GM12878 (cell line): Measurements from ENCODE around the gene HABP2. TPM values are rescaled to one million over a fixed set of nuclear protein-coding genes. Genes with fewer than 3 reads are reported as not detected.

Experiments used
- ATAC-seq: fragments of 200-7000 bp; cut with Tn5 transposase; 3 replicates; pipeline ENCODE4 v1.9.1; 2020; ENCODE audit warnings: mild to moderate bottlenecking, moderate library complexity
- BruUV-seq: library from RNA; stranded (reverse); fragments of 400-500 nt; replicated peaks from 2 replicates; lab custom pipeline; 2021; lab: Mats Ljungman, UMichigan
- CTCF ChIA-PET: fragments of 300-600 bp; sonication (Branson Sonifier 250); formaldehyde crosslinking; extraction: SDS; loops from one replicate; lab custom pipeline; 2021; ENCODE audit warnings: inconsistent platforms; lab: Yijun Ruan, JAX
- POLR2A ChIA-PET: fragments of 350-600 bp; formaldehyde crosslinking; extraction: SDS; loops from one replicate; lab custom pipeline; 2021; ENCODE audit warnings: inconsistent platforms; lab: Charles Lee
- RAD21 ChIA-PET: fragments of 300-600 bp; sonication (Branson Sonifier 250); formaldehyde crosslinking; loops from one replicate; lab custom pipeline; 2023; ENCODE audit warnings: antibody characterized with exemption; ENCODE audit not compliant: unreplicated experiment; lab: Charles Lee
- SMC1A ChIA-PET: fragments of 300-600 bp; sonication (Branson Sonifier 250); formaldehyde crosslinking; loops from one replicate; lab custom pipeline; 2023; ENCODE audit not compliant: unreplicated experiment, uncharacterized antibody; lab: Charles Lee
- DNase-seq: peaks from one replicate; pipeline ENCODE4 v3.0.0-alpha.2; 2011; ENCODE audit warnings: low read depth, low spot score
- FAIRE-seq: peaks from 3 replicates; lab custom pipeline; 2011; peaks lifted over from hg19 to GRCh38; lab: Jason Lieb, UNC
- H2AFZ ChIP-seq: 2 replicates; pipeline ENCODE4 v1.6.0; 2011; ENCODE audit warnings: low read depth, low read length, control low read depth; ENCODE audit not compliant: control insufficient read depth
- H3K27ac ChIP-seq: 2 replicates; pipeline ENCODE4 v1.5.1; 2011; ENCODE audit warnings: control low read depth; ENCODE audit not compliant: control insufficient read depth, insufficient read depth
- H3K27me3 ChIP-seq, 2 experiments: replicated peaks in 1 of 2; 2 replicates each; pipeline versions ENCODE4 v1.6.0 to v1.6.1; 2011; ENCODE audit warnings: low read length in 1 of 2; ENCODE audit not compliant: control insufficient read depth in 2 of 2, insufficient read depth in 2 of 2
- H3K36me3 ChIP-seq, 2 experiments: 2 replicates each; pipeline ENCODE4 v1.5.1; 2011; ENCODE audit warnings: low read length in 1 of 2; ENCODE audit not compliant: control insufficient read depth in 2 of 2, insufficient read depth in 2 of 2
- H3K4me1 ChIP-seq: 2 replicates; pipeline ENCODE4 v1.6.1; 2011; ENCODE audit warnings: mild to moderate bottlenecking, low read length, moderate library complexity, mixed read lengths; ENCODE audit not compliant: control insufficient read depth, insufficient read depth
- H3K4me2 ChIP-seq: 2 replicates; pipeline ENCODE4 v1.6.0; 2011; ENCODE audit warnings: control low read depth; ENCODE audit not compliant: control insufficient read depth, insufficient read depth
- H3K4me3 ChIP-seq: fragments of 200-600 bp; sonication (generic); 2 replicates; pipeline ENCODE4 v1.5.1; 2016
- H3K79me2 ChIP-seq: 2 replicates; pipeline ENCODE4 v1.6.0; 2011; ENCODE audit warnings: low read length; ENCODE audit not compliant: control insufficient read depth, insufficient read depth
- H3K9ac ChIP-seq: 2 replicates; pipeline ENCODE4 v1.8.0; 2011; ENCODE audit warnings: low read length, control low read depth, mixed read lengths; ENCODE audit not compliant: control insufficient read depth, insufficient read depth
- H3K9me3 ChIP-seq: replicated peaks from 3 replicates; pipeline ENCODE4 v1.5.1; 2011; ENCODE audit warnings: mild to moderate bottlenecking, low read length; ENCODE audit not compliant: control insufficient read depth, insufficient read depth
- H4K20me1 ChIP-seq: 2 replicates; pipeline ENCODE4 v1.6.0; 2011; ENCODE audit not compliant: control insufficient read depth, insufficient read depth
- BCL11A ChIP-seq: IDR thresholded peaks from 2 replicates; pipeline ENCODE4 v1.6.1; 2011; ENCODE audit warnings: low read depth, low read length
- CHD1 ChIP-seq: IDR thresholded peaks from 2 replicates; pipeline ENCODE4 v1.6.1; 2012; ENCODE audit warnings: low read depth, low read length, improper control_type of control experiment
- ESRRA ChIP-seq: IDR thresholded peaks from 2 replicates; pipeline ENCODE4 v1.6.1; 2012; ENCODE audit warnings: mild to moderate bottlenecking, low read length, improper control_type of control experiment
- HCFC1 ChIP-seq: fragments of 150-350 bp; IDR thresholded peaks from 2 replicates; pipeline ENCODE4 v1.6.1; 2014; ENCODE audit warnings: low read length
- HDAC6 ChIP-seq: fragments of 200-600 bp; sonication (generic); IDR thresholded peaks from one replicate; pipeline ENCODE4 v1.8.0; 2017; ENCODE audit warnings: antibody characterized with exemption; ENCODE audit not compliant: unreplicated experiment
- IKZF1 ChIP-seq: fragments of 450-650 bp; conservative IDR thresholded peaks from 2 replicates; pipeline ENCODE4 v1.6.1; 2017; ENCODE audit warnings: antibody characterized with exemption, mild to moderate bottlenecking
- NR2F1 ChIP-seq: fragments of 450-650 bp; conservative IDR thresholded peaks from 2 replicates; pipeline ENCODE4 v1.6.1; 2017; ENCODE audit warnings: mild to moderate bottlenecking
- POU2F2 ChIP-seq: IDR thresholded peaks from 3 replicates; pipeline ENCODE4 v1.6.1; 2011; ENCODE audit warnings: low read depth, mild to moderate bottlenecking, low read length, borderline replicate concordance
- RELA ChIP-seq: fragments of 450-650 bp; IDR thresholded peaks from 2 replicates; pipeline ENCODE4 v1.8.0; 2014; ENCODE audit warnings: borderline replicate concordance; ENCODE audit not compliant: partially characterized antibody
- SUZ12 ChIP-seq: fragments of 200-600 bp; sonication (generic); IDR thresholded peaks from one replicate; pipeline ENCODE4 v1.6.1; 2018; ENCODE audit warnings: antibody characterized with exemption, mild to moderate bottlenecking; ENCODE audit not compliant: unreplicated experiment
- ZNF207 ChIP-seq: fragments of 450-650 bp; IDR thresholded peaks from 2 replicates; pipeline ENCODE4 v1.6.1; 2014; ENCODE audit warnings: antibody characterized with exemption, mild to moderate bottlenecking, borderline replicate concordance
- in situ Hi-C: fragments of 300-500 bp; cut with MboI; formaldehyde crosslinking; loops from 9 replicates; pipeline ENCODE4 v1.14.3; 2018; ENCODE audit warnings: mixed read lengths
- intact Hi-C: fragments of 100-400 bp; cut with micrococcal nuclease; formaldehyde crosslinking; loops from one replicate; pipeline ENCODE4 v1.14.2; 2022; ENCODE audit not compliant: unreplicated experiment
- polyA plus RNA-seq, 11 experiments: library from polyadenylated mRNA; depleted of rRNA in 4 of 11; unstranded in 6 of 11; stranded (reverse) in 5 of 11; fragments of >200 nt; fragmentation: Nextera tagmentation in 4 of 11; fragmentation: Illumina TruSeq in 1 of 11; extraction: Ambion mirVana in 4 of 11; extraction: Trizol in 1 of 11; gene quantifications; 1 replicate in 1 of 11; 2 replicates in 10 of 11; pipeline versions ENCODE4 v1.2.1 to v1.2.3, GENCODE V29; 2011 to 2016; ENCODE audit warnings: inconsistent platforms in 2 of 11, missing spikeins in 2 of 11, low read depth in 1 of 11
- total RNA-seq, 4 experiments: library from RNA; depleted of rRNA in 3 of 4; stranded (reverse); fragments of >200 nt in 3 of 4; fragmentation: Illumina TruSeq in 1 of 4; extraction: Trizol in 1 of 4; gene quantifications; 2 replicates each; pipeline versions ENCODE4 v1.2.1 to v1.2.3, GENCODE V29; 2013 to 2021
- TF ChIP-seq, protein P1 (sequence below): fragments of 450-650 bp; conservative IDR thresholded peaks from 2 replicates; pipeline ENCODE4 v1.6.1; 2017; ENCODE audit warnings: mild to moderate bottlenecking, moderate library complexity
- TF ChIP-seq, protein P2 (sequence below): IDR thresholded peaks from 2 replicates; pipeline ENCODE4 v1.6.1; 2012; ENCODE audit warnings: improper control_type of control experiment, low read depth, low read length; ENCODE audit not compliant: insufficient replicate concordance
- TF ChIP-seq, protein P3 (sequence below): fragments of 450-650 bp; formaldehyde crosslinking; IDR thresholded peaks from 2 replicates; pipeline ENCODE4 v1.4.0; 2022; ENCODE audit warnings: mild to moderate bottlenecking, moderate library complexity

The HABP2 gene
- total and polyA plus RNA-seq, 10 of the 15 experiments (the other 5 are each of a cell fraction or from before 2014, with no cell fraction given) = 0.13 TPM; not detected in 9

DNA sequence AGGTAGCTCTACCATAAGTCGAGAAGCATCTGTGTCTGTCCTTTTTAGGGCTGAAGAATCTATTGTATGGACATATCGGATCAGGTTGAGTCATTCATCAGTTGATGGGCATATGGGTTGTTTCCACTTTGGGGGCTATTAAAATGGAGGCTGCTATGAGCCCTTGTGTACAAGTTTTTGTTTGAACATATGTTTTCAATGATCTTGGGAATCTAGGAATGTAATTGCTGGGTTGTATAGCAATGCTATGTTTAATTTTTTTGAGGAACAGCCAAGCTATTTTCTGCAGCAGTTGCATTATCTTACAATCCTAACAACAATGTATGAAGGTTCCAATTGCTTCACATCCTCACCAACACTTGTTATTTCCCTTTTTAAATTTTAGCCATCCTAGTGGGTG, 46.4 kb upstream of the HABP2 start (continued):
- TF ChIP-seq HCFC1 = no peak
- no peak for TF ChIP-seq CHD1
- TF ChIP-seq HDAC6 = no peak
- TF ChIP-seq, protein P1, sequence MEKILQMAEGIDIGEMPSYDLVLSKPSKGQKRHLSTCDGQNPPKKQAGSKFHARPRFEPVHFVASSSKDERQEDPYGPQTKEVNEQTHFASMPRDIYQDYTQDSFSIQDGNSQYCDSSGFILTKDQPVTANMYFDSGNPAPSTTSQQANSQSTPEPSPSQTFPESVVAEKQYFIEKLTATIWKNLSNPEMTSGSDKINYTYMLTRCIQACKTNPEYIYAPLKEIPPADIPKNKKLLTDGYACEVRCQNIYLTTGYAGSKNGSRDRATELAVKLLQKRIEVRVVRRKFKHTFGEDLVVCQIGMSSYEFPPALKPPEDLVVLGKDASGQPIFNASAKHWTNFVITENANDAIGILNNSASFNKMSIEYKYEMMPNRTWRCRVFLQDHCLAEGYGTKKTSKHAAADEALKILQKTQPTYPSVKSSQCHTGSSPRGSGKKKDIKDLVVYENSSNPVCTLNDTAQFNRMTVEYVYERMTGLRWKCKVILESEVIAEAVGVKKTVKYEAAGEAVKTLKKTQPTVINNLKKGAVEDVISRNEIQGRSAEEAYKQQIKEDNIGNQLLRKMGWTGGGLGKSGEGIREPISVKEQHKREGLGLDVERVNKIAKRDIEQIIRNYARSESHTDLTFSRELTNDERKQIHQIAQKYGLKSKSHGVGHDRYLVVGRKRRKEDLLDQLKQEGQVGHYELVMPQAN = no peak
- no peak for TF ChIP-seq NR2F1
- TF ChIP-seq, all 136 proteins: peak for 0

DNA sequence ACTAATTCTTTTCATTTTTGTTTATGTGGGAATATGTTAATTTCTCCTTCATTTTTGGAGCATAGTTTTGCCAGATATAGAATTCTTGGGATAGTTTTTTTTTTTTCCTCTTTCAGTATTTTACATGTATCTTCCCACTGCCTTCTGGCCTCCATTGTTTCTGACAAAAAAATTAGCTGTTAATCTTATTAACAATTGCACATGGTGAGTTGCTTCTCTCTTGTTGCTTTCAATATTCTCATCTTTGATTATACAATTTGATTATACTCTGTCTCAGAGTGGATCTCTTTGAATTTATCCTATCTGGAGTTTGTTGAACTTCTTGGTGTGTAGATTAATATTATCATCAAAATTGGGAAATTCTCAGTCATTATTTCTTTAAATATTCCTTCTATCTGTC, 41.4 kb upstream of the HABP2 start:
- H3K27me3 ChIP-seq = no peaks in the 10 kb centered on the region; a peak in 1 of 4 replicates
- ATAC-seq (no peak), FAIRE-seq (no peak), DNase-seq (no peak)
- ChIA-PET CTCF (no interaction called here), POLR2A (no interaction called here), SMC1A (no interaction called here), RAD21 (no interaction called here)
- intact Hi-C loops (no loop called here), in situ Hi-C loops (no loop called here)
- H4K20me1 ChIP-seq = no peaks in the 10 kb centered on the region
- H3K9ac ChIP-seq = no peak overlapping the region
- BruUV-seq = no TSS peak
- no peak overlapping the region for H3K27ac ChIP-seq
- no peak overlapping the region for H3K4me3 ChIP-seq
- no peaks in the 10 kb centered on the region for H3K36me3 ChIP-seq
- H3K9me3 ChIP-seq = no peaks in the 10 kb centered on the region
- H3K4me1 ChIP-seq = no peaks in the 10 kb centered on the region
- H3K4me2 ChIP-seq = no peak overlapping the region
- H3K79me2 ChIP-seq = no peaks in the 10 kb centered on the region
- H2AFZ ChIP-seq = no peak overlapping the region
- no peak for TF ChIP-seq ZNF207
- TF ChIP-seq ESRRA = no peak
- TF ChIP-seq NR2F1 = no peak
- no peak for TF ChIP-seq RELA
- TF ChIP-seq, protein P2, sequence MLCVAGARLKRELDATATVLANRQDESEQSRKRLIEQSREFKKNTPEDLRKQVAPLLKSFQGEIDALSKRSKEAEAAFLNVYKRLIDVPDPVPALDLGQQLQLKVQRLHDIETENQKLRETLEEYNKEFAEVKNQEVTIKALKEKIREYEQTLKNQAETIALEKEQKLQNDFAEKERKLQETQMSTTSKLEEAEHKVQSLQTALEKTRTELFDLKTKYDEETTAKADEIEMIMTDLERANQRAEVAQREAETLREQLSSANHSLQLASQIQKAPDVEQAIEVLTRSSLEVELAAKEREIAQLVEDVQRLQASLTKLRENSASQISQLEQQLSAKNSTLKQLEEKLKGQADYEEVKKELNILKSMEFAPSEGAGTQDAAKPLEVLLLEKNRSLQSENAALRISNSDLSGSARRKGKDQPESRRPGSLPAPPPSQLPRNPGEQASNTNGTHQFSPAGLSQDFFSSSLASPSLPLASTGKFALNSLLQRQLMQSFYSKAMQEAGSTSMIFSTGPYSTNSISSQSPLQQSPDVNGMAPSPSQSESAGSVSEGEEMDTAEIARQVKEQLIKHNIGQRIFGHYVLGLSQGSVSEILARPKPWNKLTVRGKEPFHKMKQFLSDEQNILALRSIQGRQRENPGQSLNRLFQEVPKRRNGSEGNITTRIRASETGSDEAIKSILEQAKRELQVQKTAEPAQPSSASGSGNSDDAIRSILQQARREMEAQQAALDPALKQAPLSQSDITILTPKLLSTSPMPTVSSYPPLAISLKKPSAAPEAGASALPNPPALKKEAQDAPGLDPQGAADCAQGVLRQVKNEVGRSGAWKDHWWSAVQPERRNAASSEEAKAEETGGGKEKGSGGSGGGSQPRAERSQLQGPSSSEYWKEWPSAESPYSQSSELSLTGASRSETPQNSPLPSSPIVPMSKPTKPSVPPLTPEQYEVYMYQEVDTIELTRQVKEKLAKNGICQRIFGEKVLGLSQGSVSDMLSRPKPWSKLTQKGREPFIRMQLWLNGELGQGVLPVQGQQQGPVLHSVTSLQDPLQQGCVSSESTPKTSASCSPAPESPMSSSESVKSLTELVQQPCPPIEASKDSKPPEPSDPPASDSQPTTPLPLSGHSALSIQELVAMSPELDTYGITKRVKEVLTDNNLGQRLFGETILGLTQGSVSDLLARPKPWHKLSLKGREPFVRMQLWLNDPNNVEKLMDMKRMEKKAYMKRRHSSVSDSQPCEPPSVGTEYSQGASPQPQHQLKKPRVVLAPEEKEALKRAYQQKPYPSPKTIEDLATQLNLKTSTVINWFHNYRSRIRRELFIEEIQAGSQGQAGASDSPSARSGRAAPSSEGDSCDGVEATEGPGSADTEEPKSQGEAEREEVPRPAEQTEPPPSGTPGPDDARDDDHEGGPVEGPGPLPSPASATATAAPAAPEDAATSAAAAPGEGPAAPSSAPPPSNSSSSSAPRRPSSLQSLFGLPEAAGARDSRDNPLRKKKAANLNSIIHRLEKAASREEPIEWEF = no peak
- TF ChIP-seq BCL11A = no peak
- TF ChIP-seq IKZF1 = no peak
- TF ChIP-seq SUZ12 = no peak
- TF ChIP-seq POU2F2 = no peak
- TF ChIP-seq, protein P3, sequence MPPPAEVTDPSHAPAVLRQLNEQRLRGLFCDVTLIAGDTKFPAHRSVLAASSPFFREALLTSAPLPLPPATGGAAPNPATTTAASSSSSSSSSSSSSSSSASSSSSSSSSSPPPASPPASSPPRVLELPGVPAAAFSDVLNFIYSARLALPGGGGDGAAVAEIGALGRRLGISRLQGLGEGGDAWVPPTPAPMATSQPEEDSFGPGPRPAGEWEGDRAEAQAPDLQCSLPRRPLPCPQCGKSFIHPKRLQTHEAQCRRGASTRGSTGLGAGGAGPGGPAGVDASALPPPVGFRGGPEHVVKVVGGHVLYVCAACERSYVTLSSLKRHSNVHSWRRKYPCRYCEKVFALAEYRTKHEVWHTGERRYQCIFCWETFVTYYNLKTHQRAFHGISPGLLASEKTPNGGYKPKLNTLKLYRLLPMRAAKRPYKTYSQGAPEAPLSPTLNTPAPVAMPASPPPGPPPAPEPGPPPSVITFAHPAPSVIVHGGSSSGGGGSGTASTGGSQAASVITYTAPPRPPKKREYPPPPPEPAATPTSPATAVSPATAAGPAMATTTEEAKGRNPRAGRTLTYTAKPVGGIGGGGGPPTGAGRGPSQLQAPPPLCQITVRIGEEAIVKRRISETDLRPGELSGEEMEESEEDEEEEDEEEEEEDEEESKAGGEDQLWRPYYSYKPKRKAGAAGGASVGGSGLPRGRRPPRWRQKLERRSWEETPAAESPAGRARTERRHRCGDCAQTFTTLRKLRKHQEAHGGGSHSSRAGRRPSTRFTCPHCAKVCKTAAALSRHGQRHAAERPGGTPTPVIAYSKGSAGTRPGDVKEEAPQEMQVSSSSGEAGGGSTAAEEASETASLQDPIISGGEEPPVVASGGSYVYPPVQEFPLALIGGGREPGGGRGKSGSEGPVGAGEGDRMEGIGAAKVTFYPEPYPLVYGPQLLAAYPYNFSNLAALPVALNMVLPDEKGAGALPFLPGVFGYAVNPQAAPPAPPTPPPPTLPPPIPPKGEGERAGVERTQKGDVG (CRISPR knock-in tag) = no peak
